Mammary epithelial cell (primary cell): ENCODE results near the gene ZCCHC14.
"Not testable (repeated sequence)": the region's sequence is repeated elsewhere in the genome, so short reads cannot be mapped to it uniquely, and the experiment has no call there.

ENCODE experiments used
- EZH2 ChIP-seq: IDR thresholded peaks from 2 replicates; pipeline ENCODE4 v1.6.1; 2012; ENCODE audit warnings: low read length, inconsistent platforms, borderline replicate concordance
- TF ChIP-seq, protein P1 (sequence below), 2 donors: IDR thresholded peaks in 1 of 2; conservative IDR thresholded peaks in 1 of 2; 2 replicates each; pipeline ENCODE4 v1.5.1; 2011 to 2012; ENCODE audit warnings: inconsistent platforms in 2 of 2, low read length in 2 of 2, mild to moderate bottlenecking in 2 of 2, control low read depth in 1 of 2, low read depth in 1 of 2; ENCODE audit not compliant: insufficient read depth in 1 of 2; ENCODE audit errors: extremely low read depth in 1 of 2

GRCh38 chr16:87497767-87498290 is 5.0 kb upstream of the ZCCHC14 start:
- TF ChIP-seq, protein P1, sequence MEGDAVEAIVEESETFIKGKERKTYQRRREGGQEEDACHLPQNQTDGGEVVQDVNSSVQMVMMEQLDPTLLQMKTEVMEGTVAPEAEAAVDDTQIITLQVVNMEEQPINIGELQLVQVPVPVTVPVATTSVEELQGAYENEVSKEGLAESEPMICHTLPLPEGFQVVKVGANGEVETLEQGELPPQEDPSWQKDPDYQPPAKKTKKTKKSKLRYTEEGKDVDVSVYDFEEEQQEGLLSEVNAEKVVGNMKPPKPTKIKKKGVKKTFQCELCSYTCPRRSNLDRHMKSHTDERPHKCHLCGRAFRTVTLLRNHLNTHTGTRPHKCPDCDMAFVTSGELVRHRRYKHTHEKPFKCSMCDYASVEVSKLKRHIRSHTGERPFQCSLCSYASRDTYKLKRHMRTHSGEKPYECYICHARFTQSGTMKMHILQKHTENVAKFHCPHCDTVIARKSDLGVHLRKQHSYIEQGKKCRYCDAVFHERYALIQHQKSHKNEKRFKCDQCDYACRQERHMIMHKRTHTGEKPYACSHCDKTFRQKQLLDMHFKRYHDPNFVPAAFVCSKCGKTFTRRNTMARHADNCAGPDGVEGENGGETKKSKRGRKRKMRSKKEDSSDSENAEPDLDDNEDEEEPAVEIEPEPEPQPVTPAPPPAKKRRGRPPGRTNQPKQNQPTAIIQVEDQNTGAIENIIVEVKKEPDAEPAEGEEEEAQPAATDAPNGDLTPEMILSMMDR (conservative IDR thresholded peaks at IDR 0.05 in 1 of 2, IDR thresholded peaks at IDR 0.05 in 1 of 2; ENCODE audit: extremely low read depth in 1 of 2, insufficient read depth in 1 of 2, low read depth in 1 of 2, low read length in 2 of 2): not testable (repeated sequence)
- TF ChIP-seq EZH2: not testable (repeated sequence)
